Measurements from ENCODE around the gene ALOX12.
"Not testable (repeated sequence)": the region's sequence is repeated elsewhere in the genome, so short reads cannot be mapped to it uniquely, and the experiment has no call there.

ALOX12 gene

DNA sequence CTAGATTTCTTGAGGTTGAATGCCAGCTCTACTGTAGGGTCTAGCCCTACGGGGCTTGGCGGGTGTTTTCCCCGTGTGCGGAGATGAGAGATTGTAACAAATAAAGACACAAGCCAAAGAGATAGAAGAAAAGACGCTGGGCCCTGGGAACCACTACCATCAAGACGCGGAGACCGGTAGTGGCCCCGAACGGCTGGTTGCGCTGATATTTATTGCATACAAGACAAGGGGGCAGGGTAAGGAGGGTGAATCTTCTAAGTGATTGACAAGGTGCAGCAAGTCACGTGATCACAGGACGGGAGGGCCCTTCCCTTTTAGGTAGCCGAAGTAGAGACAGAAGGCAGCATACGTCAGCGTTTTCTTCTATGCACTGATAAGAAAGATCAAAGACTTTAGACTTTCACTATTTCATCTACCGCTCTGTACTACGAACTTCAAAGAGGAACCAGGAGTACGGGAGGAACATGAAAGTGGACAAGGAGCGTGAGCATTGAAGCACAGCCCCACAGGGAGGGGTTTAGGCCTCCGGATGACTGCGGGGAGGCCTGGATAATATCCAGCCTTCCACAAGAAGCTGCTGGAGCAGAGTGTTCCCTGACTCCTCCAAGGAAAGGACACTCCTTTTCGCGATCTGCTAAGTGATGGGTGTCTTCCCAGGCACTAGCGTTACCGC, 51.0 kb downstream of the ALOX12 start:
- not testable (repeated sequence) for DNase-seq

GRCh38 chr17:7047566-7047965, 51.7 kb downstream of the ALOX12 start:
- no peak for DNase-seq

- DNase-seq, result no peak
Measured at GRCh38 chr17:7048968-7049367, 53.1 kb downstream of the ALOX12 start.

GRCh38 chr17:7050583-7050982, 54.7 kb downstream of the ALOX12 start:
- DNase-seq, result not testable (repeated sequence)

DNA sequence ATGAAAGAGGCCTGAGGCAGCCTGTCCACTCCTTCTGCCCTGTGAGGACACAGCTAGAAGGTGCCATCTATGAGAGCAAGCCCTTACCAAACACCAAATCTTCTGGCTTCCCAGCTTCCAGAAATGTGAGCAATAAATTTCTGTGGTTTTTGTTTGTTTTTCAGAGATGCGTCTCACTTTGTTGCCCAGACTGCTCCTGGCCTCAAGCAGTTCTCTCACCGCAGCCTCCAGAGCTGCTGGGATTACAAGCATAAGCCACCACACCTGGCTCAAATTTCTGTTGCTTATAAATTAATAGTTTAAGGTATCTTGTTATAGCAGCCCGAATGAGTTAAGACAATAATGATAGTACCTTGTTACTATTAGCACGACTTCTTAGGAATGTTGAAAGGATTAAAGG, 60.5 kb downstream of the ALOX12 start:
- no peak for DNase-seq

DNA sequence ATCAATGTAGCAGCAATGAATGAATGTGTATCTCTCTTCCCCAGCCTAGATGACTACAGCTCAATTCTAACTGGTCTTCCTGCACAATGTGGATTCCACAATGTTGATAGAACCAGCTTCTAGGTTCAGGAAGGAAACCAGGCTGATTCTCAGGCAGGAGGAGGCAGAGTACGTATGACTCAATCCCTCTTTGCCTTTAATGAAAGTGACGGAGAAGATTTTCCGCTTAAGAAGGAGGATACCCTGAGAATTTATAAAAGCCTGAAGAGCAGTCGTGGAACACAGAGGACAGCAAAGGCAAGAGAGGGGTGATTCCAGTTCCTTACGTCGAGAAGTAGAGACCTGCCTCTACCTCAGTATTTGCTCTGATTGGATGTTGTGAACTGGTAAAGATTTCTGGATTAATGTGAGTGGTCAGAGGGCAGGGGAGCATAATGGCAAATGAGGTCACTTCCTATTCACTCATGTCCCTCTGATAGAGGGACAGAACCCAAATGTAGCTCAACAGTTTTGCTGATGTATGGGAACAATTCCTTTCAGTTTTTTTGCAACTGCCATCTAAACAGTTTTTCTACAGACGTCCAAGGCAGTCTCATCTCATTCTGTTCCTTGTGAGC, 63.1 kb downstream of the ALOX12 start:
- DNase-seq, result no peak
